Heart left ventricle (tissue), 16 donors: ENCODE measurements around the gene SAMM50. TPM values are rescaled to one million over a fixed set of nuclear protein-coding genes. Genes with fewer than 3 reads are reported as not detected.

Experiments
- ATAC-seq, 4 donors: fragments of 200-7000 bp; cut with Tn5 transposase; one replicate each; pipeline ENCODE4 v1.9.1; 2020 to 2022; ENCODE audit warnings: moderate library complexity in 4 of 4, mild to moderate bottlenecking in 3 of 4, moderate number of reproducible peaks in 1 of 4
- DNase-seq, 5 donors: peaks; one replicate each; pipeline ENCODE4 v3.0.0-alpha.2; 2020
- H3K27ac ChIP-seq, 12 donors: fragments of 200-600 bp; sonication (generic) in 4 of 12; one replicate each; pipeline versions ENCODE4 v1.5.0 to v1.8.0; 2016 to 2022; ENCODE audit warnings: mild to moderate bottlenecking in 2 of 12
- H3K27me3 ChIP-seq, 9 donors: fragments of 200-600 bp; sonication (generic) in 2 of 9; one replicate each; pipeline versions ENCODE4 v1.5.1 to v1.8.0; 2016 to 2022; ENCODE audit warnings: mild to moderate bottlenecking in 3 of 9
- H3K36me3 ChIP-seq, 9 donors: fragments of 200-600 bp; sonication (generic) in 2 of 9; one replicate each; pipeline versions ENCODE4 v1.5.0 to v1.8.0; 2018 to 2022; ENCODE audit warnings: mild to moderate bottlenecking in 2 of 9
- H3K4me1 ChIP-seq, 12 donors: fragments of 200-600 bp; sonication (generic) in 4 of 12; one replicate each; pipeline versions ENCODE4 v1.5.0 to v1.8.0; 2016 to 2022; ENCODE audit warnings: mild to moderate bottlenecking in 3 of 12
- H3K4me3 ChIP-seq, 12 donors: fragments of 200-600 bp; sonication (generic) in 4 of 12; one replicate each; pipeline versions ENCODE4 v1.5.0 to v1.8.0; 2017 to 2022; ENCODE audit warnings: mild to moderate bottlenecking in 9 of 12, moderate library complexity in 4 of 12
- H3K9me3 ChIP-seq, 12 donors: fragments of 200-600 bp; sonication (generic) in 4 of 12; one replicate each; pipeline versions ENCODE4 v1.5.0 to v1.8.0; 2016 to 2022; ENCODE audit warnings: mild to moderate bottlenecking in 1 of 12
- CTCF ChIP-seq, 12 donors: fragments of 200-600 bp; sonication (generic) in 4 of 12; IDR thresholded peaks; one replicate each; pipeline versions ENCODE4 v1.5.0 to v1.8.0; 2018 to 2022; ENCODE audit warnings: antibody characterized with exemption in 12 of 12, mild to moderate bottlenecking in 5 of 12
- POLR2A ChIP-seq, 2 donors: fragments of 450-650 bp; IDR thresholded peaks; one replicate each; pipeline ENCODE4 v1.6.1; 2017; ENCODE audit warnings: antibody characterized with exemption in 2 of 2, mild to moderate bottlenecking in 2 of 2, moderate library complexity in 2 of 2
- WGBS, 4 donors: extraction: QIAGEN DNeasy Blood & Tissue Kit in 2 of 4; methylation state at CpG; one replicate each; pipeline versions ENCODE4 v1.1.5 to v1.1.7; 2013 to 2018; 5-methylcytosine and 5-hydroxymethylcytosine counted together
- intact Hi-C, 10 donors: fragments of 100-400 bp; cut with DNase I; formaldehyde crosslinking; loops; one replicate each; pipeline versions ENCODE4 v1.11.1 to v1.14.2; 2022
- polyA plus RNA-seq, 2 donors: library from polyadenylated mRNA; stranded (reverse); fragments of 200-250 nt; gene quantifications; one replicate each; pipeline ENCODE4 v1.2.3, GENCODE V29; 2013
- total RNA-seq, 9 donors: library from RNA; depleted of rRNA in 2 of 9; stranded (reverse); fragments of >200 nt in 2 of 9; fragmentation: NEBNext Ultra II Directional in 3 of 9; extraction: Animal tissue kit (Norgen Biotek cat#: 25700) in 3 of 9; gene quantifications; one replicate each; pipeline versions ENCODE4 v1.1.0 to v1.2.4, GENCODE V29; 2016 to 2023
- donor health status: ischemic (EF 13 %, LVEDD 7.1; RV severe dilation, severe dysfunction).
- donor health status: healthy with polysubstance abuse.
- donor health status: DM: no; HTN: yes; CAD: no.
- donor health status: DM: no; HTN: no; CAD: no.
- donor health status: ischemic (EF 25% LVEDD 6.9; RV normal size, moderate dysfunction).
- donor health status: ischemic (EF 25% LVEDD 5.7; RV mildly dilated, moderate dysfunction).
- donor health status: healthy.
- donor health status: DM: yes; HTN: yes; CAD: no.
- donor health status: ischemic (EF 35%, LVEDD 5.7; RV mildly dilated, moderate dysfunction).
- donor health status: nonischemic (EF 11% LVEDD 7.7; RV severe dilation, severe dysfunction).
- donor health status: DM: yes; HTN: yes; CAD: no.
- donor health status: PGD.
- donor health status: ischemic (EF 29% LVEDD 5.4; RV normal size, mild dysfunction).
- donor health status: nonischemic (EF 23%, LVEDD 6.1; RV moderate dilation, normal function).

Gene SAMM50
- total and polyA plus RNA-seq, 11 donors, result 32.5 to 74.8 (median 66.2) TPM

- intact Hi-C loops, result no loop called here
- Histone ChIP-seq H3K9me3 (no peaks in the 10 kb centered on the region), H3K4me3 (no peak overlapping the region), H3K27ac (no peak overlapping the region), H3K36me3 (no peaks in the 10 kb centered on the region), H3K27me3 (peaks cover 0 to 37% (median 8%) of the 10 kb centered on the region in 9 donors), H3K4me1 (peaks cover 0 to 16% (median 8%) of the 10 kb centered on the region in 12 donors)
- DNase-seq, result no peak
- TF ChIP-seq CTCF (IDR thresholded peaks at IDR 0.05) (no peak), POLR2A (IDR thresholded peaks at IDR 0.05) (no peak)
- 56 to 77% (median 61%) methylated on average over 7 of the region's 7 CpGs for WGBS, 4 donors
- no peak for ATAC-seq
Measured at GRCh38 chr22:43924877-43925276, 30.4 kb upstream of the SAMM50 start.

DNA sequence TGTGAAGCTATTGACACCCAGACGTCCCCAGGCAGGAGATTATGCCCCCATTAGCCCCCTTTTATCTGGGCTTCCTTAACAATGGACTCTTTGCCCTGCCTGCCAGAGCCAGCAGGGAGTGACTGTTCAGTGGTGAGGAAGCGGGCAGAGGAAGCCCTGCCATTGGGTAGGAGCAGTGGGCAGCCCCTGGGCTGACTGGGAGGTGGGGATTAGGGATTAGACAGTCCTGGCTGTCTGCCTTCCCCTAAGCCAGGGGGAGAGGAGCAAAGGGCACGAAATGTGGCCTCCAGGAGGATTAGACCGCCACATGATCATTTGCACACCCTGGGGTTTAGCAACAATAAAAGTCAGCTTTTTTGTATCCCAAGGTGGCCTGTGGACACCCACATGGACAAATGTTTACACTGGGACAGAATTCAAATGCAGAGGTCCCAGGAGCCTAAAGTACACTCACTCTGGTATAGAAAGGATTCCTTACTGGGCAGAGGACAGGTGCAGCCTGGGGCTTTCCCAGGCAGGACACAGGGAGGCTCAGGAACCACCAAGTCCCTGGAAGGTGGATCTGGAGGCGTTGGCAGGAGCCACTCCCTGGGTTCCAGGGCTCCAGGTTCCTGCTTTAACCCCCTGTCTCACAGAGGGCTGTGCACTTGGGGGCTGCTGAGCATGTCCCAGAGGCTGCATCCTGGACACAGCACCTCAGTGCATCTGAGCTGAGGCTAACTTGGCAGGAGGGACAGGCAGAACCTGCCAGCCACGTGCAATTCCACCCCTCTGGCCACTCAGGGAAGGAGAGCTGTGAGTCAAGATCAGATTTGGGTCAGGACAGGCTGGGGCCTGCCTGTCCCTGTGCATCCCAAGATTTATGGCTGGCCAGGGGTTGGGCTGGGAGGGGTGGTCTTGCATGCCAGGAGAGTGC lies 29.6 kb upstream of the SAMM50 start:
- intact Hi-C loops, result no loop called here
- 68 to 76% (median 73%) methylated on average over 5 to 6 of the region's 6 CpGs for WGBS, 4 donors
- H3K9me3 ChIP-seq, result no peaks in the 10 kb centered on the region
- no peak for TF ChIP-seq POLR2A (IDR thresholded peaks at IDR 0.05)
- no peak for TF ChIP-seq CTCF (IDR thresholded peaks at IDR 0.05)
- H3K36me3 ChIP-seq, result no peaks in the 10 kb centered on the region
- H3K27ac ChIP-seq, result no peak overlapping the region
- H3K4me3 ChIP-seq, result no peak overlapping the region
- ATAC-seq (no peak), DNase-seq (no peak)
- H3K27me3 ChIP-seq, result peaks cover 0 to 37% (median 5%) of the 10 kb centered on the region in 9 donors
- H3K4me1 ChIP-seq, result peaks cover 0 to 16% (median 8%) of the 10 kb centered on the region in 12 donors

- intact Hi-C loops, result no loop called here
- 85 to 100% (median 88%) methylated on average over 1 of the region's 1 CpG for WGBS, 4 donors
- no peak overlapping the region for H3K4me3 ChIP-seq
- no peak for DNase-seq
- TF ChIP-seq CTCF (IDR thresholded peaks at IDR 0.05) (no peak), POLR2A (IDR thresholded peaks at IDR 0.05) (no peak)
- H3K27me3 ChIP-seq, result peaks cover 0 to 33% (median 5%) of the 10 kb centered on the region in 9 donors
- H3K27ac ChIP-seq, result no peak overlapping the region
- H3K9me3 ChIP-seq, result no peaks in the 10 kb centered on the region
- no peaks in the 10 kb centered on the region for H3K36me3 ChIP-seq
- H3K4me1 ChIP-seq, result peaks cover 0 to 16% (median 8%) of the 10 kb centered on the region in 12 donors
- no peak for ATAC-seq
Measured at GRCh38 chr22:43926349-43926710, 28.9 kb upstream of the SAMM50 start.

DNA sequence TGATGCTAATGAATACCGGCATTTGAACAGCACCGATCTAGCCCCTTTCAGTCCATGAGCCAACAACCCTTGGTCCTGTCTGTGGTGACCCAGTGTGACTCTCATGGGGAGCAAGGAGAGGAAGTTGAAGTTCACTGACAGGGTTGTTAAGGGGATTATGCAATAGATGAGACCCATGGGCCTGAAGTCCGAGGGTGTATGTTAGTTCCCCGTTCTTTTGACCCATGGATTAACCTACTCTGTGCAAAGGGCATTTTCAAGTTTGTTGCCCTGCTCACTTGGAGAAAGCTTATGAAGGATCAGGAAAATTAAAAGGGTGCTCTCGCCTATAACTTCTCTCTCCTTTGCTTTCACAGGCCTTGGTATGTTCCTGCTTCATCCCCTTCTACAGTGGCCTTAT lies 26.8 kb upstream of the SAMM50 start:
- no peak overlapping the region for H3K27ac ChIP-seq
- ATAC-seq, result no peak
- peaks cover 0 to 13% (median 7%) of the 10 kb centered on the region in 12 donors for H3K4me1 ChIP-seq
- no peaks in the 10 kb centered on the region for H3K36me3 ChIP-seq
- intact Hi-C loops, result no loop called here
- DNase-seq, result no peak
- 76 to 84% (median 78%) methylated on average over 5 of the region's 5 CpGs for WGBS, 4 donors
- TF ChIP-seq POLR2A (IDR thresholded peaks at IDR 0.05) (no peak), CTCF (IDR thresholded peaks at IDR 0.05) (no peak)
- no peaks in the 10 kb centered on the region for H3K9me3 ChIP-seq
- H3K4me3 ChIP-seq, result no peak overlapping the region
- H3K27me3 ChIP-seq, result peaks cover 0 to 25% (median 5%) of the 10 kb centered on the region in 9 donors
